Measurements from ENCODE around the gene CACNA2D4. TPM values are rescaled to one million over a fixed set of nuclear protein-coding genes. Genes with fewer than 3 reads are reported as not detected.

CACNA2D4 gene
- total and polyA plus RNA-seq, 2 donors (not counting 1 experiment from before 2014, with no cell fraction given): 0.68 to 0.99 TPM

GRCh38 chr12:1821805-1822204, 96.6 kb downstream of the CACNA2D4 start:
- Histone ChIP-seq H2AFZ (ENCODE audit: low read length) (no peak overlapping the region), H3K79me2 (ENCODE audit: control insufficient read depth, insufficient read depth, low read length) (no peaks in the 10 kb centered on the region), H3K4me1 (ENCODE audit: control insufficient read depth, extremely low read depth, insufficient read depth, low read length) (no peaks in the 10 kb centered on the region), H3K9ac (ENCODE audit: insufficient read depth, low read length) (no peak overlapping the region), H4K20me1 (ENCODE audit: control insufficient read depth, extremely low read depth, insufficient read depth, low read length) (no peaks in the 10 kb centered on the region), H3K27me3 (ENCODE audit: control insufficient read depth, insufficient read depth, low read length) (peaks cover 56% of the 10 kb centered on the region), H3K36me3 (ENCODE audit: control insufficient read depth, insufficient read depth, low read length) (no peaks in the 10 kb centered on the region), H3K27ac (ENCODE audit: insufficient read depth, low read length) (no peak overlapping the region), H3K9me3 (ENCODE audit: control insufficient read depth, insufficient read depth, low read depth, low read length) (no peaks in the 10 kb centered on the region), H3K4me3 (replicated peaks in 1 of 4; ENCODE audit: control extremely low read depth in 1 of 4, insufficient read depth in 1 of 4, low read depth in 3 of 4, low read length in 4 of 4) (no peak overlapping the region), H3K4me2 (ENCODE audit: extremely low read depth, insufficient read depth, low read length) (no peak overlapping the region)
- no peak for TF ChIP-seq EZH2 (IDR thresholded peaks at IDR 0.05; ENCODE audit: low read length, missing control alignments)
- TF ChIP-seq CTCF (conservative IDR thresholded peaks at IDR 0.05 in 1 of 2, IDR thresholded peaks at IDR 0.05 in 1 of 2; ENCODE audit: low read depth in 1 of 2, low read length in 2 of 2): no peak
- no peak for DNase-seq (ENCODE audit: low read depth in 2 of 2)

- H3K27me3 ChIP-seq (ENCODE audit: control insufficient read depth, insufficient read depth, low read length): peaks cover 65% of the 10 kb centered on the region
- TF ChIP-seq EZH2 (IDR thresholded peaks at IDR 0.05; ENCODE audit: low read length, missing control alignments) (no peak), CTCF (conservative IDR thresholded peaks at IDR 0.05 in 1 of 2, IDR thresholded peaks at IDR 0.05 in 1 of 2; ENCODE audit: low read depth in 1 of 2, low read length in 2 of 2) (no peak)
These were observed 97.6 kb downstream of the CACNA2D4 start for GRCh38 chr12:1820896-1821291.

GRCh38 chr12:1820191-1820895, 98.1 kb downstream of the CACNA2D4 start, which contains the start of gene LRTM2:
TSS of gene LRTM2 (plus strand) at chr12:1820565. CDS start at chr12:1828149, 7,584 bp downstream.
- Histone ChIP-seq H3K79me2 (ENCODE audit: control insufficient read depth, insufficient read depth, low read length) (no peaks in the 10 kb centered on the region), H3K4me3 (replicated peaks in 1 of 4; ENCODE audit: control extremely low read depth in 1 of 4, insufficient read depth in 1 of 4, low read depth in 3 of 4, low read length in 4 of 4) (no peak within 1 kb of the TSS), H3K9me3 (ENCODE audit: control insufficient read depth, insufficient read depth, low read depth, low read length) (no peaks in the 10 kb centered on the region), H3K27ac (ENCODE audit: insufficient read depth, low read length) (no peak within 1 kb of the TSS), H4K20me1 (ENCODE audit: control insufficient read depth, extremely low read depth, insufficient read depth, low read length) (no peaks in the 10 kb centered on the region), H3K4me2 (ENCODE audit: extremely low read depth, insufficient read depth, low read length) (no peak within 1 kb of the TSS), H2AFZ (ENCODE audit: low read length) (no peak within 1 kb of the TSS), H3K4me1 (ENCODE audit: control insufficient read depth, extremely low read depth, insufficient read depth, low read length) (no peaks in the 10 kb centered on the region), H3K27me3 (ENCODE audit: control insufficient read depth, insufficient read depth, low read length) (peaks cover 63% of the 10 kb centered on the region), H3K36me3 (ENCODE audit: control insufficient read depth, insufficient read depth, low read length) (no peaks in the 10 kb centered on the region), H3K9ac (ENCODE audit: insufficient read depth, low read length) (no peak within 1 kb of the TSS)
- peak; percentile 24 for TF ChIP-seq EZH2 (IDR thresholded peaks at IDR 0.05; ENCODE audit: low read length, missing control alignments)
- no peak for TF ChIP-seq CTCF (conservative IDR thresholded peaks at IDR 0.05 in 1 of 2, IDR thresholded peaks at IDR 0.05 in 1 of 2; ENCODE audit: low read depth in 1 of 2, low read length in 2 of 2)
- DNase-seq (ENCODE audit: low read depth in 2 of 2): no peak

More at GRCh38 chr12:1820896-1821291, 97.6 kb downstream of the CACNA2D4 start:
- Histone ChIP-seq H3K9ac (ENCODE audit: insufficient read depth, low read length) (no peak overlapping the region), H4K20me1 (ENCODE audit: control insufficient read depth, extremely low read depth, insufficient read depth, low read length) (no peaks in the 10 kb centered on the region), H3K9me3 (ENCODE audit: control insufficient read depth, insufficient read depth, low read depth, low read length) (no peaks in the 10 kb centered on the region), H3K4me3 (replicated peaks in 1 of 4; ENCODE audit: control extremely low read depth in 1 of 4, insufficient read depth in 1 of 4, low read depth in 3 of 4, low read length in 4 of 4) (no peak overlapping the region), H3K4me1 (ENCODE audit: control insufficient read depth, extremely low read depth, insufficient read depth, low read length) (no peaks in the 10 kb centered on the region), H2AFZ (ENCODE audit: low read length) (no peak overlapping the region), H3K36me3 (ENCODE audit: control insufficient read depth, insufficient read depth, low read length) (no peaks in the 10 kb centered on the region), H3K79me2 (ENCODE audit: control insufficient read depth, insufficient read depth, low read length) (no peaks in the 10 kb centered on the region), H3K27ac (ENCODE audit: insufficient read depth, low read length) (no peak overlapping the region), H3K4me2 (ENCODE audit: extremely low read depth, insufficient read depth, low read length) (no peak overlapping the region)
- no peak for DNase-seq (ENCODE audit: low read depth in 2 of 2)
